HG03135 (cell line): Measurements from ENCODE around the gene STIM1.
A peak's percentile ranks its signal among the peaks of the same experiment; 100 is the strongest.
"Not testable (repeated sequence)": the region's sequence is repeated elsewhere in the genome, so short reads cannot be mapped to it uniquely, and the experiment has no call there.

ENCODE experiments used
- ATAC-seq: cut with Tn5 transposase; IDR thresholded peaks from one replicate; pipeline ENCODE4 v1.9.1; 2021; ENCODE audit warnings: mild to moderate bottlenecking, moderate library complexity; ENCODE audit not compliant: unreplicated experiment

Gene STIM1

DNA sequence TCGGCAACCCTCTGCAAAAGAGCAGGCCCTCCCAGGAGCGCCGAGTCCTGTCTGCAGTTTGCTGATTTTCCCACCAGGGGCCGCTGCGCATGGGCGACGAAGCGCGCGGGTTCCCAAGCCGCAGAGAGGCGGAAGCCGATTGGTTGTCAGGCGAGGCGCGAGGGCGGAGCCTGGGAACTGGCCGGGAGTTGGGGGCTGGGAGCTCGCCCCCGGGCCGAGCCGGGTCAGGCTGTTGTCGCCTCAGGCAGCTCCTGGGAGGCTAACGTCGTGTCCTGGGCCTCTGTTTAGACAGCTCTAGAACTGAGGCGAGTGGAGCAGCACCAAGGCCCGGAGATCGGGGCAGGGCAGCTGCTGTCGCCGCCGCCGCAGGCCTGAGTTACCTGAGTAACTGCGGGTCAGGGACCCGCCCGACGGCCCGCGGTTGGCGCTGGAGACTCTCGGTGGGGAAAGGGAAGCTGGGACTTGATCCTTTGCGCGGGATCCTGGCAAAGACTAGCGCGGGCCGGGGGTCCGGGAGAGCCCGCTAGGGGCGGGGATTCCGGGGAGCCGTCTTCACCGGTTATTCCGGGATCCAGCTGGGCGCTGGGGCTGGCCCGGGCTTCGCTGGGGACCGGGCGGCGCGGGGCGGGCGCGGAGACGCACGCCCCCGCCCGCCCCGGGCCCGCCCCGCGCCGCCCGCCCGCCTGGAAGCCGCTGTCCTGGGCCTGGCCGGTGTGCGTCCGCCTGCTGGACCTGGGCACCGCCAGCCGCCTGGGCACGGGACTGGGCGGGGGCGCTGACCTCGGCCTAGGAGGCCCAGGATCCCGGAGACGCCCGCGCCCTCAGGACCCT is at the start of gene STIM1:
TSS of gene STIM1 (plus strand) at position 688 of the 831 bp plus-strand sequence. CDS start 607 bp downstream, outside the sequence.
- peak; percentile 68 for ATAC-seq

DNA sequence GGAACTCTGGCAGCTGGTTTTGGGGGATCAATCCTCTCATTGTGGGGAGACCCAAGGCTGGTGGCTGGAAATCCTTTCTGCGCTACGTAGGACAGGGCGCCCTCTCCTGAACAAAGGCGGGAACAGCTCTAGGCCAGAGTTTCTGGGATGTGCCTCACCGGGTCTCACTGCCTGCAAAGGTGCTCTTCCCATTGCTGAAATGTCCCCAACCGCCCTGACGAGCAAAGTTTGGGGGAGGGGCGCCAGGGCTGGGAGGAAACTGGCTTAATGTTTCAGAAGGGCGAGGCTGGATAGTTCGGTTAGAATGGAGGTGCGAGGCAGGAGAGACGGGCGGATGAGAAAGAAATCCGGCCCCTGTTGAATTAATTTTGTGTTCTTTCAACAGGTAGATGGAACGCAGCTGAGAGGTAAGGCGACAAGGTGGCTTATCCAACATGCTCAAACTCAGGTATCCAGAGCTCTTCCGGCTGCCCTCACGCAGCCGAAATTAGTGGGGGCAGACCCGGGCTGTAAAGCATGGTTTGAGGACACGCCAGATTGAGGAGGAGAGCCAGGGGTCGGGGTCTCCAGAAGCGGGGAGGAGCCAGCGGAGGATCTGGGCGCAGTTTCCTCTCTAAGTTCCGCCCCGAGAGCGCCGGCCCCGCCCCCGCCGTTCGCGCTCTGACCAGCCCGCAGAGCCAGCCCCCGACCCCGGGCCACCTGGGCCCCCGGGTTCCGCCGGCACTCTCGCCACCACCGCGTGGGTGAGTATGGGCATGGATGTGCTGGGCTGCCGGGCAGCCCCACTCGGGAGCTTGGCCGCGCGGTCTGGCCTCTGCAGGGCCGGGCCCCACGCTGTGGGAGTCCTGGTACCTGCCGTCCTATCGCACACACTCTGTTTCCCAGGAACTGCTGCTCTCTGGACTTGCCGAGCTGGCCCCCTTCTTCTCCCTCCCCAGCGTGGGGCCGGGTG is 47.3 kb upstream of the STIM1 start, which contains the start of gene PGAP2:
TSS of gene PGAP2 (plus strand) at position 652 of the 952 bp plus-strand sequence. CDS start 2,700 bp downstream, outside the sequence.
- ATAC-seq, result peak; percentile 53

DNA sequence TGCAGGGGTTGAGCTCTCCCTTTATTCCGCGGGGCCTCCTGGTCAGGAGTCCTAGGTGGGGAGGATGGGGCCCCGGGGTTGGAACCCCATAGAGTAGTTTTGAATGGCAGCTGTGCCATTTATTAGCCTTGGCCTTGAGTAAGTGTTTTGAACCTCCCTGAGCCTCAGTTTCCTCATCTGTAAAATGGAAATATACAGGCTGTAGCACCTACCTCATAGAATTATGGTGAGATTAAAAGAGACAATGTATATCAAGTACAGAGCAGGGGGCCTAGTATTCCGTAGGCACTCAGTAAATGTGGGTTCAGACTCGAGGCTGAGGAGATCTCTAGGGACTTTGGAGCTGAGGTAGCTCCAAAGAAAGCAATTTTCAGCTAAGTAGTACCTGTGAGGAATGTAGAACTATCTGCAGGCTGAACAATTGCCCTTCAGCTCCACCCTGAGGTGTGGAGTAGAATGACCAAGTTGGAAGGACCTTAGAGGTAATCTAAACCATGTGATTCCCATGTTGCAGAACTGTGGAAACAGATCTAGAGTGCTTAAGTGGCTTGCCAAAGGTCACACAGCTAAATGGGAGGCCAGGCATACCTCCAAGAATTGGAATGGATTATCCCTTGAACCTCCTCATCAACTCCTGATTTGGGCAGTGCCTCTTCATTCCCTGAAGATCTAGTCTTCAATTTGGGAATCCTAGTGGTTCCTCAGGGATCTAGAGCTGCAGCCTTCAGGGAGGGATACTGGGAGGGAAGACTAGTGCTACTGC is 46.4 kb upstream of the STIM1 start:
- ATAC-seq, result peak; percentile 78

DNA sequence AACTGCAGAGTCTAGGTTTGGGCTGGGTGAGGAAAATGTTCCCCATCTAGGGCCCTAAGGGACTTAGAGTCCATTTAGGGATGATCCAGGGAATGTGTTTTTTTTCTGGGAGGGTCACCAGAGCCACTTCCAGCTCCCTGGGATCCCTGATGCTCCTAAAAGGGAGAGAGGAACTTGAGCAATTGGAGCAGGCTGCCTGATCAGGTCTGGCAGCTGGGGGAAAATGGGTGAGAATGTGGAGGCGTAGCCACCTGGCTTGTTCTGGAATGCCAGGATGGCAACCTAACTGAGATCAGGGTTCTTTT is 45.9 kb upstream of the STIM1 start:
- ATAC-seq, result no peak

DNA sequence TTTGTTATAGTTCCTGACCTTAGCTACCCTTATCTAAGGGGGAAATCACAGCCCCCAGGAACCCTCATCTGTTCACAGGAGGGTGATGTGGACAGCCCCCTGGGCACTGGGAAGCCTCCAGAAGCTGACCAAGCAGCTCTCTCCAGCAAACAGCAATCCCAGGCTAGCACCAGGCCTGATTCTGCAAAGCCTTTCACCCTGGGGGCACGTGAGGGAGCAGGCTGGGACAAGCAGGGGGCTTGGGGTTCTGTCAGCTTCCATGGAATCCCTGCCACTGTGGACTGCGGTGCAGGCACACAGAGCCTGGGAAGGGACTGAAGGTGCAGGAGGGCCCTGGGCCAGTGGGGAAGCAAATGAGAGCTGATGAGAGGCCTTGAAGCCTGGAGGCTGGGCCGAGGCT is 45.0 kb upstream of the STIM1 start:
- no peak for ATAC-seq

DNA sequence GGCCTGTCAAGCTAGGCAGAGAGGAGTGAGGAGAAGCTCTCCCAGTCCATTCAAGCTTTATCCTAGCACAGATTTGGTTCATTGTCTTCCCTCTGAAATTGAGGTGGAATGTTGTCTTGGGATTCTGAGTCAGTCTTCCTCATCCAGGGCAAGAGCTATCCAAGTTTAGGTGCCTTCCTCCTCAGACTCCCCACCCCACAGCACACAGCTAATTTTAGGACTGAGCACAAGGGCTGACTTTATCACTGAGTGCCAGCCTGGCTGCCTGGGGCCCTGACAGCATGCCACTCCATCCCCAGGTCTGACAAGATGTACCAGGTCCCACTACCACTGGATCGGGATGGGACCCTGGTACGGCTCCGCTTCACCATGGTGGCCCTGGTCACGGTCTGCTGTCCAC is 44.5 kb upstream of the STIM1 start:
- no peak for ATAC-seq

DNA sequence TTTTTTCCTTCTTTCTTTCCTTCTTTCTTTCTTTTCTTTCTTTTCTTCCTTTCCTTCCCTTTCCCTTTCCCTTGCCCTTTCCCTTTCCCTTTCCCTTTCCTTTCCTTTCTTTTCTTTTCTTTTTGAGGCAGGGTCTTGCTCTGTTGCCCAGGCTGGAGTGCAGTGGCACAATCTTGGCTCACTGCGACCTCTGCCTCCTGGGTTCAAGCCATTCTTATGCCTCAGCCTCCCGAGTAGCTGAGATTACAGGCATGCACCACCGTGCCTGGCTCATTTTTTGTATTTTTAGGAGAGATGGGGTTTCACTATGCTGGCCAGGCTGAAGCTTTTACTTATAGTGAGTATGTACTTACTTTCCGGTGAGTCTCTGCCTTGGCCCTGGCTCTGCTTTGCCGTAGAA is 40.6 kb upstream of the STIM1 start:
- not testable (repeated sequence) for ATAC-seq

DNA sequence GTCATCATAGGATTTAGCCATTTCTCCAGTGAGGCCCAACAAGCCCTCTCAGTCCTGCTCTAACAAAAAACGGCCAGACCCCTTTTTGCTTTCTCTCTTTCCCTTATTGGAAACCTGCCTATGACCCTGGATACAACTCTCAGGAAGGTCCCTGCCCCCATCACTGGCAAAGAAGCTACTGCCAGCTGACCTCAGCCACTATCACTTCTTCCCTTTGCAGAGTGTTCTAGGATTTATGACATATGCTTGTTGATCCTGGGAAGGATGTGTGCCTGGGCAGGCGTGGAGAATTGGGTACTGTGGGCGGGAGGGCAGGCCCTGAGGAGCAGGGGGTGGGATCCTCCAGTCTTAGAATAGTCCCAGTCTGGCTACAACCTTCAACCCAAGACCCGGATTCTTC is 39.6 kb upstream of the STIM1 start:
- ATAC-seq, result no peak

DNA sequence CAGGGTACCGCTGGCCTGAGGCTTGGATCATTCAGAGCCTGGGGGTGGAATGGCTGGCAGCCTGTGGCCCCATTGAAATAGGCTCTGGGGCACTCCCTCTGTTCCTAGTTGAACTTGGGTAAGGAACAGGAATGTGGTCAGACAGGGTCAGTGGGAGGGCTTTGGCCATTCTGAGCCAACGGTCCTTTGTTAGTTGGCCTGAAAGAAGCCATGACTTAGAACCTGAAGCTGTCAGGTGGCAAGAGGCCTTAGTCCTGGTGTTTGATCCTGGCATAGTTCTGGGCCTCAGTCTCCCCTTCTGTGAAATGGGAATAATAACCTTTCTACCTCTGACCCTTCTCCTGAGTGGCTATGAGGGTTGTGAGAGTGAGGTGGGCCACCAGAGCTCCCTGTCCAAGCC is 38.8 kb upstream of the STIM1 start:
- no peak for ATAC-seq

DNA sequence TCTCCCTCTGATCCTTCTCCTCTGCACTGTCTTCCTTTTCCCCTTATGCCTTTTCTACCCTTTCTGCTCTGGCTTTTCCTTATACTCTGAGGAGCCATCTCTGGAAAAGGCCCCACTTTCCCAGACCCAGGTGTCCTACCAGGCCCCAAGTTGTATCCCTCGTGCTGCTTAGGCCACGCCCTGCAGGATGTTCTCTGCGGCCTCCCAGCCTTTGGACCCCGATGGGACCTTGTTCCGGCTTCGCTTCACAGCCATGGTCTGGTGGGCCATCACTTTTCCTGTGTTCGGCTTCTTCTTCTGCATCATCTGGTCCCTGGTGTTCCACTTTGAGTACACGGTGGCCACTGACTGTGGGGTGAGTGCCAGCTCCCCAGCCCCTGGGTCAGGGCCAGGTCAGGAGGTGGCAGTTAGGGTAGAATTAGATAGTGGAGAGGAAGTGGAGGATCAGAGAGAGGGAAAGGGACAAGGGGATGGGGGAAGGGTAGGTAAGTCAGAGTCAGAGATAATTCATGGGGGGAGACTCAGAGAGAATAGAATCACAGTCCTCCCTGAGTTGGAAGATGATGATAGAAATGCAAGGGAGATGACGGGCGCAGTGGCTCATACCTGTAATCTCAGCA is 38.2 kb upstream of the STIM1 start:
- ATAC-seq, result no peak

DNA sequence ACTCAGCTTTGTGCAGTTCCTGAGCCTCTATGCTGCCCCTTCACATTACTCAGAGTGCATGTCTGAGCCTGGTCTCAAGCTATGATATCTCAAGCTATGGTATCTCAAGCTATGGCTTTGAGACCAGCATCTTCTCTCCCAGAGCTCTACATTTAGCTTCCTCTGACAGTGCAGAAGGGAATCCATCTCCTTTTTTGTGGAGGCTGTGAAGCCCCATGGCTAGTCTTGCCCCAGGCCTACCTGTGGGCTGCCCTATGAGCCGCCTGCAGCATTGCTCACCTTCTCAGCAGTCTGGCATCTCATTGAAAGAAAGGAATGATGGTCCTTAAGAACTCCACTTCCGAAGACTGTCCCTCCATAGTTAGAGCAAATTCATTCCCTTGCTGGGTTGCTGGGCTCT is 34.5 kb upstream of the STIM1 start:
- no peak for ATAC-seq

DNA sequence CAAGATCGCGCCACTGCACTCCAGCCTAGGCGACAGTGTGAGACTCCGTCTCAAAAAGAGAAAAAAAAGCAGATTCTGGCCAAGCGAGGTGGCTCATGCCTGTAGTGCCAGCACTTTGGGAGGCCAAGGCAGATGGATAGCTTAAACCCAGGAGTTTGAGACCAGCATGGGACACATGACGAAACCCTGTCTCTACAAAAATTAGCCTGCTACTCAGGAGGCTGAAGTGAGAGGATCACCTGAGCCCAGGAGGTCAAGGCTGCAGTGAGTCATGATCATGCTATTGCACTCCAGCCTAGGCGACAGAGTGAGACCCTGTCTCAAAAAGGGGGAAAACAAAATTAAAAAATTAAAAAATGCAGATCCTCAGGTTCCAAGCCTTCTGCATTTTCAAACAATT is 33.2 kb upstream of the STIM1 start:
- ATAC-seq, result no peak

DNA sequence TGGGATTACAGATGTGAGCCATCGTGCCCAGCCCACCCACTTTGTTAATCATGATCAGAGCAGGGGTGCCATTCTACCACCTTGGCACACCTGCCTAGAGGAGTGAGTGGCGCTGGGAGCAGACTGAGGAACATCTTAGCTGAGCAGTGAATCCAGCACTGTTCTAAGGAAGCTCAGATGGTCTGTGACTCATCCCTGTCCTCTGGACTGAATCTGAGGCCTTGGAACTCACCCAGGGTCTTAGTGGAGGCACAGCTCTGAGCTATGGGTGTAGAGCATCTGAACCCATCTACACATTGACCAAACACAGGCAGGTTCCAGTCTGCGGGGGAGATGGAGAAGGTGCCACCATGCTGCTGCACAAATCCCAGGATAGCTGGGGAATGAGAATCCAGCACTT is 32.2 kb upstream of the STIM1 start:
- ATAC-seq, result no peak

DNA sequence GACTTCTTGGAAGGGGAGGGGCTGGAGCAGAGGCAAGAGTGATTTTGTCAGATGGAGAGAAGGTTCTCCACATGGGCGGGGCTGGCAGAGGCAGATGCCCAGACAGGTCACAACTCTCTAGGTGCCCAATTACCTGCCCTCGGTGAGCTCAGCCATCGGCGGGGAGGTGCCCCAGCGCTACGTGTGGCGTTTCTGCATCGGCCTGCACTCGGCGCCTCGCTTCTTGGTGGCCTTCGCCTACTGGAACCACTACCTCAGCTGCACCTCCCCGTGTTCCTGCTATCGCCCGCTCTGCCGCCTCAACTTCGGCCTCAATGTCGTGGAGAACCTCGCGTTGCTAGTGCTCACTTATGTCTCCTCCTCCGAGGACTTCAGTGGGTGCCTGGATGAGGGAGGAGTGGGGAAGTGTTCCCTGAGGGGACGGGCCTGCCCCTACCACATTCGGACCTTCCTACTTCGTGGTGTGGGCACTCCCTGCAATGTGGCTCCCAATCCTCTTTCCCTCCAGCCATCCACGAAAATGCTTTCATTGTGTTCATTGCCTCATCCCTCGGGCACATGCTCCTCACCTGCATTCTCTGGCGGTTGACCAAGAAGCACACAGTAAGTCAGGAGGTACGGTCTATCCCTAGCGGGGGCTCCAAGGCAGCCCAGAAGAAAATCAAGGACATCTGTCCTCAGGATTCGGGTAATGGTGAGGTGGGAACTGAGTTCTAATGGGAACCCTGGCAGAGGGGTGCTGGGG is 31.5 kb upstream of the STIM1 start:
- no peak for ATAC-seq

DNA sequence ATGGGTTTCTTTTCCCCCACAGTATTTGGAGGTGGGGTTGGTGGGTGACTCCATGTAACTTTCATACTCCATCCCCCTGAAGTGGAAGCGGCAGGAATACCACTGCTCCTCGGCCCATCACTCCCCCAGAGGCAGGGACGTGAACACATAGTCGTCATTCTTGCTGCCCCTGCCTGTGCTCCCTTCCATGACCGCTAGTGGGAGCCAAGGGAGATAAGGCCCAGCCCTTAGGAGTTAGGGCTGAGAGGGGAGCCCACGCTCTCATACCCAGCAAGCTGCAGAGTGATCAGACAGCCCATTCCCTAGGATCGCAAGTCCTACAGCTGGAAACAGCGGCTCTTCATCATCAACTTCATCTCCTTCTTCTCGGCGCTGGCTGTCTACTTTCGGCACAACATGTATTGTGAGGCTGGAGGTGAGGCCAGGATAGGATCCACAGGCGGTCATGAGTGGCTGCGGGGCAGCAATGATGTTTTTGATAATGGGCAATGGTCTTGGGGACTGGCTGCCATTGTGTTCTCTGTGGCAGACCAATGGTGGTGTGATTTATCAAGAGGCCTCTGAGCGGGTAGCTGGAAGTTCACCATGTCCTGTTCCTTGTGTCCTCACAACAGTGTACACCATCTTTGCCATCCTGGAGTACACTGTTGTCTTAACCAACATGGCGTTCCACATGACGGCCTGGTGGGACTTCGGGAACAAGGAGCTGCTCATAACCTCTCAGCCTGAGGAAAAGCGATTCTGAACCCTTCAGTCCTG is 30.6 kb upstream of the STIM1 start:
- ATAC-seq, result no peak

DNA sequence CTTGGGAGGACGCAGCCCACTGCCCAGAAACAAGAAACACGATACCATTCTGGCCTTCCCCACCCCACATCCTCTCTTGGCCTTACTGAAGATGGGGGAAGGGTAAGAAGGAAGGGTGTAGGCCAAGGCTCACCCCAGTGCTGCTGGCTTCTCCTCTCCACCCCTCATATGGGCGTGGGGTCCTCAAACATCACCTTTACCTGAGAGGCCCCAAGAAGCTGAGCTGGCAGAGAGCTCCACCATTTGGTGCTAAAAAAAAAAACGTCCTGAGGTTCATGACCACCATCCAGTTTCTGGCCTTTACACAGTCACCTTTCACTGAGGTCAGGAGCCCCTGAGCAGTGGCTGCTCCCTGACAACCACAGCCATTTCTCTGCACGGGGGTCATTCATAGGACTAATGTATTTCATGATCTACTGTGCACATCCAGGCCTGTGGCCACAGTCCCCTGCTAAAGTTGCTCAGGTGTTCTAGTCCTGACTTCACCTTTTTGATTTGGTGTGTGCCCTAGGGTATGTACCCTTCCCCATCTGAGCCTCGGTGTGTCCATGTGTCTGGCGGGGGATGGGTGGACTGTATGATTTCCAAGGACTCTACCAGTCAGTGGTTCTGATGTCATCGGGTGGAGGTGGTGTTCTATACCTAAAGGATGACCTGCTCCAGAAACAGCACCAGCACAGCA is 29.9 kb upstream of the STIM1 start:
- no peak for ATAC-seq

DNA sequence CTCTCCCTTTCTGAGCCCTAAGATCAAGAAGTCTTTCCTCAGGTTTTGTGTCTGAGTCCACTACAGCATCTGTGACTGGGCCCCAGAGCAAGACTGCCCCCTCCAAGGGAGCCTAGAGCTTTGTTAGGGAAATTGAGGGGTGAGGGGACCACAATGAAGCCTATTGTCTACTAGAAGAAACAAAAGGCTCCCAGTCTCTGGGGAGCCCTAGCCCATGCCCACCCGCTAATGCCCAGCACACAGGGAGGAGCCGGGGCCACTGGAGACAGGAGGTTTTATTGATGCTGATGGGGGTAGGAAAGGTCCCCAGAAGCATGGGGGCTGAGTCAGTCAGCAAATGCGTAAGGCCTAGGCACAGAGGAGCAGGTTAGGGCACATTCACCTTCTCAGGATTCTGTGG is 28.7 kb upstream of the STIM1 start:
- ATAC-seq, result no peak

DNA sequence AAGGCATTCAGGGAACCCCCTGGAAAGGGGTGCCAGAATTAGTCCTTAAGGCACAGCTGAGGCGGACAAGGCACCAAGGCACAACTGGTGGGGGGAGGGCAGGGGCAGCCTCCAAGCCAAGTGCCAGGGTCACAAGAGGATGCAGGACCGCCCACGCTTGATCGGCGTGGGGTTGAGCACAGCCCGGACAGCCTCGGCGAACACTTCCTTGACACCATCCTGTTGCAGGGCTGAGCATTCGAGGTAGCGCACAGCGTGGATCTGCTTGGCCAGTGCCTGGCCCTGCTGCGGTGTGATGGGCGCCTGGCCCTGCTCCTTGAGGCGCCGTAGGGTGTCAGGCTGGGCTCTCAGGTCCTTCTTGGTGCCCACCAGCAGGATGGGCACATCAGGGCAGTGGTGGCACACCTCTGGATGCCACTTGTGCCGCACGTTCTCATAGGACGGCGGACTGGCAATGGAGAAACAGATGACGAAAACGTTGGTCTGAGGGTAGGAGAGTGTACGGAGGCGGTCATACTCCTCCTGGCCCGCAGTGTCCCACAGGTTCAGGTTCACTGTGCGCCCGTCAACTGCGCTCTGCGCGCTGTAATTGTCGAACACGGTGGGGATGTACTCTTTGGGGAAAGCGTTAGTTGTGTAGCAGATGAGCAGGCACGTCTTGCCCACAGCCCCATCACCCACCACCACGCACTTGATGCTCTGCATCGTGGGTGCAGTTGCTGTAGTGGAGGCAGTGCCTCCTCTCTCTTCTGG is 27.9 kb upstream of the STIM1 start:
- no peak for ATAC-seq
